ENCODE measurements around the gene CACNA2D2.

The CACNA2D2 gene

GRCh38 chr3:50503504-50504342 is at the start of gene CACNA2D2:
TSS of gene CACNA2D2 (minus strand) at chr3:50503634. CDS start at chr3:50503423, 211 bp downstream.
- peak; percentile 72 to 82 for DNase-seq

GRCh38 chr3:50552598-50552997 is 49.2 kb upstream of the CACNA2D2 start:
- DNase-seq = no peak

DNA sequence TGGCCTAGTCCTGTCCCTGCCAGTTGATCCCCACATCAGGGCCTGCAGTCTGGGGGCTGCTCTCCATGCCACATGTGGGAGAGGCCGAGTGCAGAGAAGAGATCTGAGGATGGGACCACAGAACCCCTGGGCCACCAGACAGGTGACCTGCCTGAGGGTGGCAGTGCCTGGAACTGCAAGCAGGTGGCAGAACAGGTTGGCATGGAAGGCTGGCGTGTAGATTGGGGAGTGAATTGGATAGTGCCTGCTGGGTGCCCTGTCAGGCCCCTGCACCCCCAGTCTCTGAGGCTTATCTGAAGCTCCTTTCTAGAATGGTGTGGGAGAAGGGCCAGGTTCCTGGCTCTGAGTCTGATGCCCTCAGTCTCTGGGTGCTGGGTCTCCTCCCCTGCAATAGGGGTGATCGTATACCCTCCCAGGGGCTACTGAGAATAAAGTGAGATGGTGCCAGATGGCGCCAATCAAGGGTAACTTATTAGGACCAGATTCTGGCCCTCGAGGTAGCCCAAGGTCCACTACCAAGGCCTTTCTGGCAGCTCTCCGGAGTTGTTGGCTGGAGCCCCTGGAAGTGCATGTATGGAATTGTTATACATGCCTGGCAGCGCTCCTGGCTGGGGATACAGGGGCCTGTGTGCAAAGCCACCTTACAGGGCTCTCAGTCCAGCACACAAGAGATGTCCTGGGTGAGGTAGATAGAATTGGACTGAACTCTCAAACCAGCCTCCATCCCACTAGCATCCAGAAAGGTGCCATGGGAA is 48.4 kb upstream of the CACNA2D2 start:
- DNase-seq = no peak

- no peak for DNase-seq
Observed at GRCh38 chr3:50551054-50551659, 47.7 kb upstream of the CACNA2D2 start.

GRCh38 chr3:50550079-50550736 is 46.8 kb upstream of the CACNA2D2 start:
- DNase-seq = peak; percentile 56 to 71

DNA sequence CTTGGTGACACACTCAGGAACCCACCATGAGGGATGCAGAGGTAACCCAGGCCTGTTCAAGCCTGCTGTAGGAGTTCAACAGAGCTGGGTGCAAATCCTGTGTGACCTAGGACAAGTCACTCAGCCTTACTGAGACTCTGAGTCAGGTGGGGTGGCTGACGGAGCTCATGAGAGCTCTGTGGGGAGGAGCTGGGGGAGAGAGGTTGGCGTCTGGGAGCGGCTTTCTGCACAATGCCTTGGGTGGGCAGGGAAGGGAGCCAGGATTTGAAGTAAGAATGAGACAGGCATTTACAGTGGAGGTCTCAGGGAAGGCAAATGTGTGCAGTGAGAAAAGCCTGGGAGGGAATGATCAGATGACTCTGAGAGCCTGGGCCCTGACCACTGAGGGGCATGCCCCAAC is 45.8 kb upstream of the CACNA2D2 start:
- no peak for DNase-seq

GRCh38 chr3:50545781-50546180 is 42.3 kb upstream of the CACNA2D2 start:
- DNase-seq = no peak

DNA sequence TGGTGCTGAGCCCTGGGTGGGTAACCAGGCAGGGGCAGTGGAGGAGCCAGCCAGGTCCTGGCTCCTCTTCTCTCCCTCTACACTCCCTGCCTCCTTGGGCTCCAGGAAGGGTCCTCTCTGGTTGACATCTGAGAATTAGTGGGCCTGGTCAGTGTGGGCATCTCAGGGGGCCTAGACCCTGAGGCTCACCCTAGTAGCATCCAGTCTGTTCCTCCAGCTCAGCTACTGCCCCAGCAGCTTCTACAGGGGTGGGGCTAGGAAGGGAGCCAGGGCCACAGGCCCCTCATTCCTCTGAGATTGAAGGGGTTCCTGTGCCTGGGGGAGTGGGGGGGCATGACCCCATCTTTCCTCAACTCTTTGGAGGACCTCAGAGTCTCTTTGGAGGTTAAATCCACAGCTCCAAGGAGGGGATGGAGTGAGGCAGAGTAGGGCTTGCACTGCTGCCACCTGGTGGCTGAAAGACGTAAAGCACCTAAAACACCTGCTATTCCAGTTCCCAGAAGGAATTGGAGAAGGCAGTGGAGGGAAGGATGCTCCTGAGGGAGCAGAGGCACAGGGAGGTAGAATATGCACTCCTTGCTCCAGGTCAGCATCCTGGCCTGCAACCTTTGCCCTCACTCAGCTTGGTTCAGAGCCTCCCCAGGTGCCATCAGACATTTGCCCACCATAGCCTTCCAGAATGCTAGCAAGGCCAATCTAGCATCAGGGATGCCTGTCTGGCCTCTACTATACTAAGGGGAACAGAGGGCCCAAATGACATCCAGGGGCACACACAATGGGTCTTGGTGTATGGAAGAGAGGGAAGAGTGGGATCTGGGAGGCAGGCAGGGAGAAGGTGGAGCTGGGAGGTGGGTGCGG is 39.0 kb upstream of the CACNA2D2 start:
- peak; percentile 44 to 63 for DNase-seq

GRCh38 chr3:50539356-50540286 is 36.2 kb upstream of the CACNA2D2 start:
- DNase-seq = no peak

DNA sequence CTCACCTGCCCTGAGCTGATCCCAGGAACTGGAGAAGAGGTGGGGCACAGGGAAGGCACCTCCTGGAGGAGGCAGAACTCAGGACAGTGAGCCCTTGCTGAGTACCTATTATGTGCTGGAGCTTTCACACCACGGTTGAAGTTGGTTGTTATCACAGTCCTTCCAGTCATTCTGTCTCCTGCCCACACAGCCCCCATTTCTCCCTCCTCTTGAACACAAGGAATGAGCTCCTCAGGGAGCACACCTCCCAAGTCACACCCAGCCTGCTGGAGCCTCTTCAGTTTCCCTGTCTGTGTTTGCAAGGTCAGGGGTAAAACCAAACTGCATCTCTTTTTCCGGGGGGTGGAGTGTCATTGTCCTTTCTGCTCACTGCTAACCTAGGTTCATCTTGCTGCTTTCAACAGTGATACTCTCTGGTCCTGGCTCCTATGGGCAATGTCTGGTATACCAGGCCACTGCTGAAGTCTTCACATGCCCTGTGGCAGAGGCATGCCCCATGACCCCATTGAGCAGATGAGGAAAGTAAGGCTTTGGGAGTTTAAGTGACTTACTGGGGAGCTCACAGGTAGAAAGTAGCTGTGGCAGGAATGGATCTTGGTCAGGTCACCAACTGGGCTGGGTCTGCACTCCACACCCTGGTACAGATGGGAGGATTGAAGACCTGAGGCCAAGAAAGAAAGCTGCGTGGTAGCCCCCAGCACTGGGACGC is 34.1 kb upstream of the CACNA2D2 start:
- DNase-seq = no peak

- no peak for DNase-seq
Observed at GRCh38 chr3:50536471-50537180, 33.2 kb upstream of the CACNA2D2 start.

- DNase-seq = no peak
Observed at GRCh38 chr3:50534681-50535330, 31.4 kb upstream of the CACNA2D2 start.

DNA sequence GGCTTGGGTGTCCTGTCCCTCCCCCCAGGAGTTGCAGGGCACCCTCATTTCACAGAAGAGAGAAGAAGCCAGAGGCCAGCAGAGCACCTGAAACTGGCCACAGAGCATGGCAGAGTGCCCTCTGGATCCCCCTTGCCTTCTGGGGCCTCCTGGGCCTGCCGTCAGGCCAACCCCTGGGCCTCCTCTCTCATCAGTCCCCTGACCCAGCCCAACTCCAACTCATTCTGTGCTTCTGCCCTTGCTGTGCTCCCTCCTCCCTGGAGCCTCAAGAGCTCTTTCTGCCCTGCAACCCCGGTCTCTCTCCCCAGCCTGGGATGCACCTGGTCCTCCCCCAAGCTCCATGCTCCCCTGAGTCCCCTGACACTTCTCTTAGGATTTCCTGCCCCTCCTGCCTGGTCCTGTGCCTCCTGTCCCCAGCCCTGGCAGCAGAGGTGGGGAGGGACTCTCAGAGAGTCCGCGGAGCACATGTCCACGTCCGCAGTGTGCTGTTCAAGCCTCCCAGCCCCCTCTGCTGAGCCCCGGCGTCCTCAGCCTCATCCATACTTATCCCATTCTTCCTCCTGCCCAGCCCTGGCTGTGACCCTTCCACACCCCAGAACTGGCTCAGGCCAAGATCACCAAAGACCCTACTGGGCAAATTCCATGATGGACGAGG is 30.5 kb upstream of the CACNA2D2 start:
- no peak for DNase-seq

- no peak for DNase-seq
Observed at GRCh38 chr3:50533316-50533715, 29.9 kb upstream of the CACNA2D2 start.

DNA sequence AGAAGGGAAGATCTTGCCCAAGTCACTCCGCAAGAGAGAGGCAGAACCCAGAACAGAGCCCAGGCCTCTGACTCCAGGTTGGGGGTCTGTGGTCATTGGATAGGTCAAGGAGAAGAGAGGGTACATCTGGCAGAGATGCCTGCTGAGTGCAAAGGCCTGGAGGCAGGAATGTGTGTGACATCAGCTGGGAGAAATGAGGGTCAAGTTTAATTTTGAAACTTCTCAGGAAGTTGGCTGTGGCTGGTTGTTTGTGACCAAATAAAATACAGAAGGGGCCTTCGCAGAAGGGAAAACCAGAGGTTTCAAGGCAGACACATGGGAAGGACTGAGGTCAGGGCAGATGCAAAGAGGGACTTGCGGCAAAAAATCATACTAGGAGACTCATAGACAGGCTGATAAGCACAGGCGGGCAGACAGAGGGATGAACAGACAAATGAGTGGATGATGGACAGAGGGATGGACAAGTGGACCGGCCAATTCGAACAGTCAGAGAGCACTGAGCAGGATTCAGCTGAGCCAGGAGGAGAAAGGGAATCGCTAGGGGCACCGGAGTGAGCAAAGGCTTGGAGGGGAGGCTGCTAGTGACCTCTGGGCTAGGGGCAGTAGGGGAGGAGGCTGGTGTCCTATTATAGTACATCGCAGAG is 28.8 kb upstream of the CACNA2D2 start:
- DNase-seq = no peak

DNA sequence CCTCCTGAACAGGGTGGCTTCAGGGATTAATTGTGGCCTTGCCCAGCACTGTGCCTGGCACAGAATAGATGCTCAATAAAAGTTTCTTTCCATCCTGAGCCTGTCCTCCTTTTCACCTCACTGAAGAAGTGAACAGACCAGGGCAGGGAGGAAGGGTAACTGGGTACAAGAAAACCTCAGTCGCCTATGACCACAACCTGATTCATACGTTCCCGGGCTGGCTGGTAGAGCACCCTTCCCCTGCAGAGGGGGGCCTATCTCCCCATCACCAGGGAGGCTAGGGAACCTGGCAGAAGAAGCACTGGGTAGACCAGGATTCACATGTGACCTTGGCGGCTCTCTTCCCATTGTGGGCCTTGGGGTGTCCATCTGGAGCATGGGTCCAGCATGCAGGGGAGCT is 27.8 kb upstream of the CACNA2D2 start:
- DNase-seq = no peak

GRCh38 chr3:50530001-50530970 is 26.9 kb upstream of the CACNA2D2 start:
- DNase-seq = no peak

Data from CD4-positive, alpha-beta T cell treated with Interferon alpha-2 for 1 hour (primary cell).